ENCODE measurements around the gene PARP15.
"Not testable (repeated sequence)": the region's sequence is repeated elsewhere in the genome, so short reads cannot be mapped to it uniquely, and the experiment has no call there.

The PARP15 gene

DNA sequence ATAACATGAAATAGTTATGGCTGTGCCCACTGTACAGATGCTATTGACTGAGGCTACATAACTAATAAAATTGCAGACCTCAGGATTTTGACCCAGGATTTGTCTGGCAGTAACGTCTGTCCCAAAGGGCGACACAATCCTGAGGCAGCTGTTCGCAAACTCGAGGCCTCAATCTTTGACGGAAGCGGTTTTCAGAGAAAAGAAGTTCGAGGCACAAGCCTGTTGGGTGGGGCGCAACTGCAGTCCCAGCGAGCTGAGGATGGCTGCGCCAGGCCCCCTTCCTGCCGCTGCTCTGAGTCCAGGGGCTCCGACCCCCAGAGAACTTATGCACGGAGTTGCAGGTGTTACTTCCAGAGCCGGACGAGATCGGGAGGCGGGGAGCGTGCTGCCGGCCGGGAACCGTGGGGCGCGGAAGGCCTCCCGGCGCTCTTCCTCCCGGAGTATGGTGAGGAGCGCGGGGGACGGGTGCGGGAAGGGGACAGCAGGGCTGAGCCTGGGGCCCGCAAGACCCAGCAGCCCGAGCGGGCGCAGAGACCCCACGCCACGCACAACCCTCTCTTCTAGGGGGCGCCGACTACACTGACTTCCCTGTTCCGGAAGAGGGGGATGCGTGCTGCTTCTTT lies at the start of gene PARP15:
PARP15 (plus strand) TSS at position 242 of the 623 bp plus-strand sequence; CDS start at position 260, 18 bp downstream.
- no peak for DNase-seq

DNA sequence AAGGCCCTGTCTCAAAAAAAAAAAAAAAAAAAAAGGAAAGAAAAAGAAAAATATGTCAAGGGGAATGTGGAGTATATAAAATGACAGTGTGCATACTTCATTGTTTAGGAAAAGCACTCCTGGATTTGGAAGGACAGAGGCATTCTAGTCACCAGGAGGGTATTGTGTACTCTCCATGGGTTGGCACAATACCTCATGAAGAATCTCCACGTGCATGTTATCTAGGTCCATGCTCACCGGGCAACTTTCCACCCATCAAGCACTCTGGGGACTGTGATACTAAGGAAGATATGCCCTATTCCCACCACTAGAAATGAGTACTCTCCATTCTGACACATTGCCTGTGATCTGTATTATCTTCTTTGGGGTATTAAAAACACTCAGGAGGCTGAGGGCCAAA lies 47.3 kb upstream of the PARP15 start:
- DNase-seq = no peak

DNA sequence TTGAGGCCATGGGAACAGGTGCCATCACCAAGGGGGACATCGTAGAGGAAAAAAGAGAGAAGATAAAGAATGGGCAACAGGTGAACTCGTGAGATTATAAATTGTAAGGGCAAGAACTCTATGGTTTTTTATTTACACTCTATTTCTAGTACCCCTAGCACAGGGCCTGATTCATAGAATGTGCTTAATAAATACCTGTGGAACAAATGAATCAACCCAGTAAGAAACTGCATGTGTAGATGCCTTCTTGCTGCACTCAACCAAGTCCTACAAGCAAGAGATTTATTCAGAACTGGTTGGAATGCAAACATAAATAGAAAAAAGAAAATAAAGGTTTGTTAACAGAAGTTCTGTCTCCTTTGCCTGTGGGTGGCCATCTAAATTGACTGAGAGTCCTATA lies 44.0 kb upstream of the PARP15 start:
- no peak for DNase-seq

GRCh38 chr3:122533931-122534334 lies 43.5 kb upstream of the PARP15 start:
- DNase-seq = no peak

GRCh38 chr3:122535964-122536631 lies 41.4 kb upstream of the PARP15 start:
- no peak for DNase-seq

GRCh38 chr3:122536632-122537001 lies 40.8 kb upstream of the PARP15 start:
- no peak for DNase-seq

GRCh38 chr3:122538956-122539490 lies 38.4 kb upstream of the PARP15 start:
- DNase-seq = no peak

GRCh38 chr3:122546151-122546550 lies 31.3 kb upstream of the PARP15 start:
- no peak for DNase-seq

- DNase-seq = no peak
These were observed 29.4 kb upstream of the PARP15 start for GRCh38 chr3:122548076-122548475.

- no peak for DNase-seq
These were observed 28.8 kb upstream of the PARP15 start for GRCh38 chr3:122548619-122549018.

GRCh38 chr3:122553171-122553570 lies 24.3 kb upstream of the PARP15 start:
- no peak for DNase-seq

- DNase-seq = no peak
These were observed 22.0 kb upstream of the PARP15 start for GRCh38 chr3:122555275-122556071.

- DNase-seq = no peak
These were observed 20.1 kb upstream of the PARP15 start for GRCh38 chr3:122557356-122557755.

GRCh38 chr3:122558605-122559004 lies 18.8 kb upstream of the PARP15 start:
- no peak for DNase-seq

GRCh38 chr3:122559906-122560305 lies 17.5 kb upstream of the PARP15 start:
- DNase-seq = no peak

- peak; percentile 77 to 89 for DNase-seq
These were observed 16.8 kb upstream of the PARP15 start for GRCh38 chr3:122560680-122561079.

DNA sequence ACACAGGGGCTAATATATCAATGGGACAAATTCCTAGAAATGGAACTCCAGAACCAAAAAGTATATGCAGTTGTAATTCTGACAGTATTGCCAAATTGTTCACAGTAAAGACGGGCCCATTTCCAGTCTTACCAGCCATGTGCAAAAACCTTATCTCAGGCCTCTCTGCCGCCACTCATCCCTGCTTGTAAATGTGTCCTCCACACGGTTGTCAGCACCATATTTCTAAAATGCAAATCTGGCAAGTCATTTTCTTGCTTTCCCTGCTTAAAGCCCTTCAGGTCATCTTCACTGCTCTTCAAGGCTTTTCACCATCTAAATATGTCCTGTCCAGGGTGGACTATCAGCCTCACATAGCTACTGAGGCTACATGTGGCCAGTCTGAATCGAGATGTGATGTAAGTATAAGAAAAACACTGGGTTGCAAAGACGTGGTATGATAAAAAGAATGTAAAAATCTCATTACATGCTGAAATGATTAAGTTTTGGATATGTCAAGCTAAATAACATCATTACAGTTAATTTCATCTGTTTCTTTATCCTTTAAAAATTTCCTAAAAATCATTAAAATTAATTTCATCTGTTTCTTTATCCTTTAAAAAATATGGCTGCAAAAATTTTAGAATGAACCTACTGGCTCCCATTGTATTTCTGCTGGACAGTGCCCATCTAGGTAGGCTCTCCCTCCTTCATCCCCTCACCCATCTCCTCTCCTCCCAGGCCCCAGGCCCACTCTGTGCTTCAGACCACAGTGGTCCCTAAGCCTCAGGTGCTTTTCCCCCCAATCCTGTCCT lies 14.3 kb upstream of the PARP15 start:
- DNase-seq = peak in 1 of 2 experiments; percentile 45

DNA sequence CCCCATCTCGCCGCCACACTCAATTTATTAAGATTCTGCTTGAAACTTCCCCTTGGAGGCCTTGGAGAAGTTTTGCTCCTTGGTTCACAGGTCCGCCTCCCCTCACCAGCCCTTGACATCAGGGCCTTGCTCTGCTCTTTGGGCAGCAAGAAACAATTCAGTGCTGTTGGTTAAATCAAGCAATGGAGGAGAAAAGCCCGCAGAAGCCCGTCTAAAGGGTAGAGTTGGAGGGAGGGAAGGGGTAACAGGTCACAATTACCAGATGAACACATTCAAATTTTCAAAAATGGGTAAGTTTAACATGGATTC lies 13.8 kb upstream of the PARP15 start:
- DNase-seq = peak; percentile 21 to 55

DNA sequence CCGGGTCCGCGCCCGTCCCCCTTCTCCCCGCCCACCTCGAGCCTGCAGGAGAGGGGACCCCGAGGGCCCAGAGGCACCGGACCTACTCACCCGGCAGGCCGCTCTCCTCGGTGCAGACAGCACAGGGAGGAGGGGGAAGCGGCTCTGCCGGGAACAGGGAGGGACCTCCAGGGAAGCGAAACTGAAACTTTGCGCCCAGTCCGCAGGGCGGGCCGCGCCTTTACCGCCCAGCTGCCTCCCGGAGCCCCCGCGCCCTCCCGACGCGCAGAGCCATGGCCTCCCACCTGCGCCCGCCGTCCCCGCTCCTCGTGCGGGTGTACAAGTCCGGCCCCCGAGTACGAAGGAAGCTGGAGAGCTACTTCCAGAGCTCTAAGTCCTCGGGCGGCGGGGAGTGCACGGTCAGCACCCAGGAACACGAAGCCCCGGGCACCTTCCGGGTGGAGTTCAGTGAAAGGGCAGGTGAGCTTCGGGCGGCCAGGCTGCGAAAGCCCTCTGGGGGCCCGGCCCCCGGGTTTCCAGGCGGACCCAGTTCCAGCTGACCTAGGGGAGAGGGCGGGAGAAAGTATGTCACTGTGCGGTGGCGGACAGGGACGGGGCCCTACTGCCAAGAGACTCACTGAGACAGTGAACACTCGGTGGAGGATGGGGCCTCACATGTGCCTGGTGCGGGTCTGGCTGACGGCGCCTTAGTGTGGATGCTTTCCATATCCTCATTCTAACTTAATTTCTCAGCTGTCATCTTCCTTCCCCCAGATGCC lies 13.1 kb upstream of the PARP15 start, which contains the start of the genes DTX3L and PARP9:
DTX3L (plus strand) TSS at position 184 of the 758 bp plus-strand sequence; CDS start at position 273, 89 bp downstream.
PARP9 (minus strand) TSS at position 146 of the 758 bp plus-strand sequence. CDS start 4,680 bp downstream, outside the sequence.
- peak; percentile 86 to 94 for DNase-seq

DNA sequence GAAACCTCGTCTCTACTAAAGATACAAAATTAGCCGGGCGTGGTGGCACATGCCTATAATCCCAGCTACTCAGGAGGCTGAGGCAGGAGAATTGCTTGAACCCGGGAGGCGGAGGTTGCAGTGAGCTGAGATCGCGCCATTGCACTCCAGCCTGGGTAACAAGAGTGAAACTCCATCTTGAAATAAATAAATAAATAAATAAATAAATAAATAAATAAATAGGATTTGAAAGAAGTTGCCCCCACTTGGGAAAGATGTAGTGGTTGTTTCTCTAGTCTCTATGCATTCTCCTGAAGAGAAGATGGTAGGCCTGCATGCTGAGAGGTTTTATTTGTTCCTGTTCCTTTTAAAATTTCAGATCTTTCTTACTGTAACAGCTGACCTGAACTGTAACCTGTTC lies 9.3 kb upstream of the PARP15 start:
- DNase-seq = not testable (repeated sequence)

- no peak for DNase-seq
These were observed 8.7 kb upstream of the PARP15 start for GRCh38 chr3:122568755-122569154.

GRCh38 chr3:122572940-122573412 lies 4.5 kb upstream of the PARP15 start:
- no peak for DNase-seq
